ENCODE measurements around the gene SLX4IP. TPM values are rescaled to one million over a fixed set of nuclear protein-coding genes. Genes with fewer than 3 reads are reported as not detected.

The SLX4IP gene
- total and polyA plus RNA-seq, 4 donors: 1.2 to 9.5 (median 4.3) TPM

- peak in 1 of 3 donors; percentile 10 for DNase-seq
Measured at GRCh38 chr20:10549511-10549910, 114.4 kb downstream of the SLX4IP start.

GRCh38 chr20:10550204-10551118, 115.4 kb downstream of the SLX4IP start:
- no peak for TF ChIP-seq CTCF (IDR thresholded peaks at IDR 0.05; ENCODE audit: control extremely low read depth, extremely low read depth)
- H3K36me3 ChIP-seq (ENCODE audit: control insufficient read depth in 4 of 4, insufficient read depth in 4 of 4, low read length in 4 of 4): no peaks in the 10 kb centered on the region
- H3K4me1 ChIP-seq (ENCODE audit: control insufficient read depth in 5 of 5, insufficient read depth in 5 of 5, low read length in 5 of 5): peaks cover 0 to 6% (median 2%) of the 10 kb centered on the region in 5 donors
- DNase-seq: no peak
- no peaks in the 10 kb centered on the region for H3K27me3 ChIP-seq (ENCODE audit: control insufficient read depth in 3 of 3, insufficient read depth in 3 of 3, low read length in 2 of 3)
- no peak overlapping the region for H3K9ac ChIP-seq (ENCODE audit: insufficient read depth in 1 of 2, low read length in 2 of 2)
- H3K27ac ChIP-seq (ENCODE audit: low read depth in 1 of 2, low read length in 1 of 2): no peak overlapping the region
- 66 to 79% methylated on average over 14 of the region's 14 CpGs for WGBS, 2 donors
- no peak overlapping the region for H3K4me3 ChIP-seq
- H3K9me3 ChIP-seq (ENCODE audit: control insufficient read depth in 4 of 4, insufficient read depth in 3 of 4, low read length in 3 of 4): no peaks in the 10 kb centered on the region
- ATAC-seq (ENCODE audit: insufficient read depth, low FRiP score): no peak

More at GRCh38 chr20:10549511-10549910, 114.4 kb downstream of the SLX4IP start:
- WGBS, 2 donors: 52 to 77% methylated on average over 3 of the region's 3 CpGs
- Histone ChIP-seq H3K9ac (ENCODE audit: insufficient read depth in 1 of 2, low read length in 2 of 2) (no peak overlapping the region), H3K4me1 (ENCODE audit: control insufficient read depth in 5 of 5, insufficient read depth in 5 of 5, low read length in 5 of 5) (peaks cover 0 to 6% (median 3%) of the 10 kb centered on the region in 5 donors), H3K27me3 (ENCODE audit: control insufficient read depth in 3 of 3, insufficient read depth in 3 of 3, low read length in 2 of 3) (no peaks in the 10 kb centered on the region), H3K4me3 (no peak overlapping the region), H3K36me3 (ENCODE audit: control insufficient read depth in 4 of 4, insufficient read depth in 4 of 4, low read length in 4 of 4) (no peaks in the 10 kb centered on the region), H3K9me3 (ENCODE audit: control insufficient read depth in 4 of 4, insufficient read depth in 3 of 4, low read length in 3 of 4) (no peaks in the 10 kb centered on the region), H3K27ac (ENCODE audit: low read depth in 1 of 2, low read length in 1 of 2) (no peak overlapping the region)
- TF ChIP-seq CTCF (IDR thresholded peaks at IDR 0.05; ENCODE audit: control extremely low read depth, extremely low read depth): no peak
- ATAC-seq (ENCODE audit: insufficient read depth, low FRiP score): no peak

GRCh38 chr20:10551732-10552724, 116.9 kb downstream of the SLX4IP start:
- Histone ChIP-seq H3K9me3 (ENCODE audit: control insufficient read depth in 4 of 4, insufficient read depth in 3 of 4, low read length in 3 of 4) (no peaks in the 10 kb centered on the region), H3K27ac (ENCODE audit: low read depth in 1 of 2, low read length in 1 of 2) (no peak overlapping the region), H3K36me3 (ENCODE audit: control insufficient read depth in 4 of 4, insufficient read depth in 4 of 4, low read length in 4 of 4) (no peaks in the 10 kb centered on the region), H3K4me1 (ENCODE audit: control insufficient read depth in 5 of 5, insufficient read depth in 5 of 5, low read length in 5 of 5) (peaks cover 0 to 6% (median 2%) of the 10 kb centered on the region in 5 donors), H3K4me3 (no peak overlapping the region), H3K27me3 (ENCODE audit: control insufficient read depth in 3 of 3, insufficient read depth in 3 of 3, low read length in 2 of 3) (no peaks in the 10 kb centered on the region), H3K9ac (ENCODE audit: insufficient read depth in 1 of 2, low read length in 2 of 2) (no peak overlapping the region)
- 80 to 85% methylated on average over 8 of the region's 8 CpGs for WGBS, 2 donors
- no peak for TF ChIP-seq CTCF (IDR thresholded peaks at IDR 0.05; ENCODE audit: control extremely low read depth, extremely low read depth)
- no peak for ATAC-seq (ENCODE audit: insufficient read depth, low FRiP score)
- DNase-seq: peak in 1 of 3 donors; percentile 11
